Activated naive CD4-positive, alpha-beta T cell treated with anti-CD3 and anti-CD28 coated beads, Interleukin-2, amount 50 U/mL, for 16 hours (primary cell): ENCODE measurements around the gene TCFL5.

ENCODE experiments used
- DNase-seq: peaks from one replicate; pipeline ENCODE4 v3.0.0-alpha.2; 2020

TCFL5 gene

DNA sequence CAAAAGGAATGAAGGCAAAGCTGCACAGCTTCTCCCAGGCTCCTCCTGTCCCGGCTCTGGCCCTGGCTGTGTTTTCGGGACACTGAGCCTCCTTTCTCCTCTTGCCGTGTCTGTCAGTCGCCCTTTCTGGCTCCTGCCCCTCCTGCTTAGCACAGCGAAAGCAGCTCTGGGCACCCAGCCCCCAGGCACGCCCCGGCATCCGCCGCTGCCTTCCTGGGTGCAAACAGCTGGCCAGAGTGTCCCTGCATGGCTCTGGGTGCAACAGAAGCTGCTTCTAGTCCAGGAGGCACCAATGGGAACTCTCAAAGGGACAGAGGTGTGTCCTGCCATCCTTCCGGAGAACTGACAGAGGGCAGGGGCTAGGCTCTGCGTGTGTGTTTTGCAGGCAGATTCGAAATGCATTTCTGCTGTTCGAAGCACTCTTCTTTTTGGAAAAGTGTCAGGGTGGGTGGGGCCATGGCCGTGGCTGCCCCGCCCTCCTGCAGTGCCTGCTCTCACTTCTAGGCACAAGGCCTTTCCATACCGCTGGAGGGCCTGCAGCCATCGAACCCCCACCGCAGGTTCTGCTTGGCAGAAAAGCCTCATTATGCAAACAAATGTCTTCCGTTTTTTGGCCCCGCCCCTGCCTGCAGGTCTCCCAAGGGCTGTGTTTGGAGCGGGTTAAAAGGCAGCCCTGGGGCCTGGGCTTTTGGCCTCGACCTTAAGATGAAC is 29.3 kb downstream of the TCFL5 start:
- DNase-seq, result no peak

DNA sequence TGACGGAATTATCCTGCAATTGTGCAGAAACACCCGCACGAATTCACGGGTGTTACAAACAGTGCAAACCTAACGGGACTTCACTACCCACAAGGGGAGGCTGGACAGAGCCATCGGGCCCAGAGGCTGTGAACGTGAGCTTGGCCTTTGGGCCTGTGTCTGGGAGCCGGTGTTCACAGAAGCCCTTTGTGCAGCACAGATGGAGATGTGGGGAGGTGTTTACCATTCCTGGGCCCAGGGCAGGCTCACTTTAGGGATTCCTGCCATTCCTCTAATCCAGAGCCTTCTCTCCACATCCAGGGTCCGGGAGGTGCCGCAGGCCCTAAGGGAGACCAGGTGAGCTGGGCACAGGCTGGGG is 29.8 kb downstream of the TCFL5 start:
- DNase-seq, result no peak

DNA sequence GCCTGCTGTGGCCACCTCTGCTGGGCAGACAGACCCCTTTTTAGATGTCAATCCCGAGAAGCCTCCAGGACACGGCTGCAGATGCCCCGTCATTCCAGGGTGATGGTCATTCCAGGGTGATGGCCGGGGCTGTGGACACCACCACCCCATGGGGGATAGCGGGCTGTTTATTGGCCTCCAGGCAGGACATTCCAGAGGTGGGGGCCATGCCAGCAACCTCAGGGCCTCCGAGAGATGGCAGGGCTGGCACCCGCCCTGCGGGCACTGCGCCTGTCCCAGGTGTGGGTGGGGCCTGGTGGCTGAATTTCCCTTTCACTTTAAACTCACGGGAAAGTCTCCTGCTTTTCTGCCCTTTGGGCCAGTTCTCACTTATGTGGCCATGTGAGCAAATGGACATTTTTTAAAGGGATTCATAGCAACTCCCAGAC is 30.2 kb downstream of the TCFL5 start:
- no peak for DNase-seq

DNA sequence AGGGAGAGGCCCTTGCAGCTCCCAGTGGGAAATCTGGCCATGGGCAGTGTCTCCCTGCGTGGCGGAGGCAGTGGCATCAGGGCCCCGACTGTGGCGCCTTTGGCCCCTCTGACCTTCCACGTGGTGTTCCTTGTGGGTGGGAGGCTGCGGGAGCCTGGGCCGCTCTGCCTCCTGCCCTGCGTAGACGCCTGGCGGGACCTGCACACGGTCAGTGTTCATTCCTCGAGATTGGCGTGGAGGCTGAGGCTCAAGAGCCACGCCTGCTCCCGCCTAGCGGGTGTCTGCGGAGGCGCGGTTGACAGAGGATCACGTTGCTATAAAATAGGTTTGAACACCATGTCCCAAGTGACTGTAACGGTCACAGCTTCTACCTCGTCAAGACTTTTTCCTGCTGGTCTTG is 30.8 kb downstream of the TCFL5 start:
- no peak for DNase-seq

DNA sequence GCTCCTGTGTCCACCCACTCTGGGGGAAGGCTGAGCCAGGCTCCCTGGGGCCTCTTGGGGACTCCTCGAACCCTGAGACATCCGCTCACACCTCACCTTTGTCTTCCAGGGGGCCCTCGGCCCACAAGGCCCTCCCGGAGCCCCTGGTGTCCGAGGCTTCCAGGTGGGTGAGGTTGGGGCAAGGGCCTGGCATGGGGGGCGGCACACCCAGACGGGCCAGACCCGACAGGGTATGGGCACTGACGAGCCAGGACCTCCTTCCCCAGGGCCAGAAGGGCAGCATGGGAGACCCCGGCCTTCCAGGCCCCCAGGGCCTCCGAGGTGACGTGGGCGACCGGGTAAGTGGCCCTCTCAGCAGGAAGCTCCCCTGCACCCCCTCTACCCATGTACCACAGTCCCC is 31.4 kb downstream of the TCFL5 start:
- no peak for DNase-seq

DNA sequence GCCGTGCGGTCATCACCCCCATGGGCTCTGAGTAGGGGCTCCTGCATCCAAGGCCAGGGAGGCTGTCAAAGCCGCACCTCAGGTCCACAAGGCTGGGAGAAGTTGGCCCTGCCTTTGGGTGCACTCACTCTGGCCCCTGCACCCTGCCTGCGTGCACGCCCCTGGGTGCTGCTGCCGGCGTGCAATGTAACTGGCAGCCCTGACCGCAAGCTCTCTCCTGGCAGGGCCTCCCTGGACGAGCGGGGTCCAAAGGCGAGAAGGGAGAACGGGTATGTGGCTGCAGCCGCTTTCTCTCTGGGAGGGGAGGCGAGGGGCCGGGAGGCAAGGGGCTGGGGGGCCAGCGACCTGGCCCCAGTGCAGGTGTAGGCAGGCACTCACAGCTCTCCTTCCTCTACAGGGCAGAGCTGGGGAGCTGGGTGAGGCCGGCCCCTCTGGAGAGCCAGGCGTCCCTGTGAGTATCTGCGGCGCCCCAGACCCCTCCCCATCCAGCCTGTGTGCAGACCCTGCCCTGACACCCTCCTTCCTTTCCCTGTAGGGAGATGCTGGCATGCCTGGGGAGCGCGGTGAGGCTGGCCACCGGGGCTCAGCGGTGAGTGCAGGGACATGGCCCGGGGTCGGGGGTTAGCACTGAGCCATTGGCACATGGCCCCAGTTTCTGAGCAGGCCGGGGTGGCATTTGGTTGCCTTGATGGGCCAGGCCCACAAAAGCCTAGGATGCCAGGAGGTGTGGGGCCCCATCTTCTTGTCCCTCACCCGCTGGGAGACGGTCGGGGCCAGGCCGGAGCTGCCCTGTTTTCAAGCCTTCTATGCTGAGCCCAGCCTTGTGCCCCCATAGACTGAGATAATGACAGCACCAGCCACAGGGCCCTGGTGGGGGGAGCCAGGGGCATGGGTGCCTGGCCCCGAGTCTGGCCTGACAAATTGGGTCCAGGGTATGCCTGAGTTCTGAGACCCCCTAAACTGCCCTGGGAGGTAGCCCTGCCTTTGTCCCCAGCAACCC is 32.1 kb downstream of the TCFL5 start:
- no peak for DNase-seq

DNA sequence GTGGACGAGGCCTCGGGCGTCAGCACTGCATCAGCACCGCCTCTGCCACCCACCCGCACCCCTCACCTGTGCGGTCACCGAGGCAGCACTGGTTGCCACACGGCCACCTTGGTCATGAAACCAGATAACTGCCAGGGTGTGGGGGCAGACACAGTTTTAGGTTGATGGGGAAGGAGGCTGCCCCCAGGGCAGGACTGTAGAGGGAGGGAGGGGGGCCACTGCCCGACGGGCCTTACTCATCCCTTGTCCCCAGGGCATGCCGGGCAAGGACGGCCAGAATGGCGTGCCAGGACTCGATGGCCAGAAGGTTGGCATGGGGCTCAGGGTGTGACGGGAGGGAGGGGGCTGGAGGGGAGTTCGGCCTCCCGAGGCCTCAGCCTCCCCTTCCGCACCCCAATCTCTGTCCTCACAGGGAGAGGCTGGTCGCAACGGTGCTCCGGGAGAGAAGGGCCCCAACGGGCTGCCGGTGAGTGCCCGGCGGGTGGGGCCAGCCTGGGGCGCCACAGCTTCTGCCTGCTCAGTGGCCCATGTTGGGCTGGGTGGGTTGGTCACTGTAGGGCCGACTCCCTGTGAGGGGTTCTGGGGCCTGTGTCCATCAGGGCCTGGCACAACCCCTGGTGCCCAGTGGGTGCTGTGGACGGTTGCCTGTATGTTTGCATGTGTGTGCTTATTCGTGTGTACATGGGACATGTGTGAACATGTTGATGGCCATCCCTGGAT is 33.0 kb downstream of the TCFL5 start:
- DNase-seq, result no peak

DNA sequence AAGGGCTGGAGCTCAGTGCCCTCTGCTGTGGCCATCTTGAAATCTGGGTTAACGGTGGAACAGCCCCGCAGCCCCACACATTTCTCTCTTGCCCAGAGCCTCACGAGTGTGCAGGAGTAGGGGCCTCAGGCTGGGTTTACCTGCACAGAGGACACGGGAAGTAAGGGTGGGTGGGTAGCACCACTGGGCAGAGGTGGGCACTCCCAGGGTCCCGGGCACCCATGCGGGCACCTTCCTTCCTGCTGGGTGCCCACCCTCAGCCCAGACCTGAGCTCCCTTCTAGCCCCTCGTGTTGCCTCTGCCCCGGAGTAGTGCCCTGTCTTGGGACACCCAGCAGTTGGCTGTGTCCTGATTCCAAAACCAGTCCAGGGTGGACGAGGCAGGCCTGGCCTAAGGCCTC is 33.6 kb downstream of the TCFL5 start:
- no peak for DNase-seq

DNA sequence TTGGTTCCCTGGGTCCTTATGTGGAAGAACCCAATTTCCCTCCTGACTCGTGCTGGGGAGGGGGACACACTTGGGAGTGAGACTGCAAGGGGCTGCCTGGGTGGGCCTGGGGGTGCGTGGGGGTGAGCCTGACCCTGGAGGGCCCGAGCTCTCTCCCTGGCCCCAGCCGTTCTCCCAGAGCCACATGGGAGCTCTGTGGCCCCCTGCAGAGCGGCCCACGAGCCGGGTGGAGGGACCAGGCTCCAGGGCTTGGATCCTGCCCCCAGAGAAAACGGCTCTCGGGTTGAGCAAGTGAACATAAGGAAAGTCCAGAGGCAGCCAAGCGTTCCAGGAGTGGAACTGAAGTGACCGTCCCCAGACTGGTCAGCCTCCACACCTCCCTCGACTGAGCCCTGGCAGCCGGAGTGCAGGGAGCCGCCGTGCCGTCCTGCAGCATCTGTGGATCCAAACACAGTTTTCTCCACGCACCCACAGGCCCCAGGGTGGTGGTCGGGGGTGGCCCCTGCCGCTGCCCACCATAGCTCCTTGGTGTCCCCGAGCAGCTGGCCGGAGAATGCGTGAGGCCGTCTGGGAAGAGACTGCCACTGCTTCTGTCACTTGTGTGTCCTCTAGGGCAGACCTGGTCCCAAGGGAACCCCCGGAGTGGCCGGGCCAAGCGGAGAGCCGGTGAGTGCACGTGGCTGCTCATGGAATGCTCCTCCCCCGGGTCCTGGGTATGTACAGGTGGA is 34.1 kb downstream of the TCFL5 start:
- no peak for DNase-seq

DNA sequence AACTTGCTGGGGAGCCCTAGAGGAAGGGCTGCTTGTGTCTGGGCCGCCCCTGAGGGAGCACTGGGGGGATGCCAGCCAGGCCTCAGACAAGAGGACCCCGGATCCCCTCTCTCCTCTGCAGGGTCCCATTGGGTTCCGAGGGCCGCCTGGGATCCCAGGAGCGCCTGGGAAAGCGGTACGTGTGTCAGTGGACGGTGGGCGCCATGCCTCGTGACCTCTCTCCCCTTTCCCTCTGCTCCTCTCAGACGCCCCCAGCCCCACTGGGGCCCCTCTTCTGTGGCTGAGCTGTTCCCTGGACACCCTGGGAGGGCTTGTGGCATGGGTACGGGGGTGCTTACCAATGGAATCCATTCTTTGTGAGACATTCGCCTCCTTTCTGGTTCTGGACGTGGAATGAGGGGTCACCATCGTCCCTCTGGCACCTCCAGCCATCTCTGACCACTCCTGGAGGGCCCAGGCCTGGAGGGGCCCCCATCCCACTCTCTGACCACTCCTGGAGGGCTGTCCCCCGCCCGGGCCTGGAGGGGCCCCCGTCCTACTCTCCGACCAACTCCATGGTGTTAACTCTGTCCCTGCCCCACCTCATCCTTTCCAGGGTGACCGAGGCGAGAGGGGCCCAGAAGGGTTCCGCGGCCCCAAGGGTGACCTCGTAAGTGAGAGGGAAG is 34.8 kb downstream of the TCFL5 start:
- DNase-seq, result no peak

DNA sequence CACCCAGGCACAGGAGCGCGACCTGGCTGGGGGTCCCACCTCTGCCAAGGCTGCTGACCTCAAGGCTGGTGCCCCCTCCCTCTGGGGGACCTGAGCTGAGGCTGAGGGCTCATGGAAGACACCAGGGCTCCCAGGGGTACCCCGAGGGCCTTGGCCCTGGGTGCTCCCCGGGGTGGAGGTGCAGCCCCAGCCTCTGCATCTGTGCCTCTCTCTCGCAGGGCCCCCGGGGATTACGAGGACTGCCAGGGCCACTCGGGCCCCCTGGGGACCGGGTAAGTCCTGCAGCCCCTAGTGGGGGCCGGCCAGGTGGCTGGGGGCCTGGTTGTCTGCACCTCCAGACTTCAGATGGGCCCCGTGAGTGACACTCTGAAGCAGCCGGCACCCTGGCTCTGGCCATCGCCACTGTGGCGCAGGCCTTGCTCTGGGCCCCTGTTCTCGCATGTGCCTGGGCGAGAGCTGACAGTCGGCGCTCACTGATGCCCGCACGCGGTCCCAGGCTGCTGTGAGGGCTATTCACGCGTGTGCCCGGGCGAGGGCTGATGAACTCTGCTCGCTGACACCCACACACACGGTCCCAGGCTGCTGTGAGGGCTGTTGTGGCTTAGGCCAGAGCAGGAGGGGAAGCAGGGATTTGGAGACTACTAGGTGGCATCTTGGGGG is 35.5 kb downstream of the TCFL5 start:
- no peak for DNase-seq

DNA sequence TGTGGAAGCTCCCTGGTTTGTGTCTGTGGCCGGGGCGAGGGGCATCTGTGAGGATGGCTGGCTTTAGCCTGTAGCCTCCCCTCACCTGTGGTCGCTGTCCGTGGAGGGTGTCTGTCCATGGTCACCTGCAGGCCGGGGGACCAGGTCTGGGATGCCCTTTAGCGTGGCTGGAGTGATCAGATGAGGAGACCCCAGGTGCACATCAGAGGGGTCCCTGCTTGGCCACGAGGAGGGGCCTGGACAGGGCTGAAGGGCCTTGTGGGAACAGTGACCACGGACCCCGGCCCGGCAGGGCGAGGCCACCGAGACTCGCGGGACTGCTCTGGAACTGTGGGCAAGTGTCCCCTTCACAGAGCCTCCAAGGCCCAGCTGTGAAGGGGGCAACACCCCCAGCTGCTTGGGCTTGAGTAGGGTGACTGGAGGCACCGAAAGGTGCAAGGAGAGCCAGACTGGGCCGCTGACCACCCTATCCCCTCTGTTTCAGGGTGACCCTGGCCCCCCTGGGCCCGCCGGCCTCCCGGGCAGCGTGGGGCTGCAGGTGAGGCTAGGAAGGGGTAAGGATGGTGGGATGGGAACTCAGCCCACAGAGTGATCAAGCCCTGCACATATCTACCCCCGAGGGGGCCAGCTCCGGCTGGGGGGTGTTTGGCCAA is 36.2 kb downstream of the TCFL5 start:
- DNase-seq, result no peak

DNA sequence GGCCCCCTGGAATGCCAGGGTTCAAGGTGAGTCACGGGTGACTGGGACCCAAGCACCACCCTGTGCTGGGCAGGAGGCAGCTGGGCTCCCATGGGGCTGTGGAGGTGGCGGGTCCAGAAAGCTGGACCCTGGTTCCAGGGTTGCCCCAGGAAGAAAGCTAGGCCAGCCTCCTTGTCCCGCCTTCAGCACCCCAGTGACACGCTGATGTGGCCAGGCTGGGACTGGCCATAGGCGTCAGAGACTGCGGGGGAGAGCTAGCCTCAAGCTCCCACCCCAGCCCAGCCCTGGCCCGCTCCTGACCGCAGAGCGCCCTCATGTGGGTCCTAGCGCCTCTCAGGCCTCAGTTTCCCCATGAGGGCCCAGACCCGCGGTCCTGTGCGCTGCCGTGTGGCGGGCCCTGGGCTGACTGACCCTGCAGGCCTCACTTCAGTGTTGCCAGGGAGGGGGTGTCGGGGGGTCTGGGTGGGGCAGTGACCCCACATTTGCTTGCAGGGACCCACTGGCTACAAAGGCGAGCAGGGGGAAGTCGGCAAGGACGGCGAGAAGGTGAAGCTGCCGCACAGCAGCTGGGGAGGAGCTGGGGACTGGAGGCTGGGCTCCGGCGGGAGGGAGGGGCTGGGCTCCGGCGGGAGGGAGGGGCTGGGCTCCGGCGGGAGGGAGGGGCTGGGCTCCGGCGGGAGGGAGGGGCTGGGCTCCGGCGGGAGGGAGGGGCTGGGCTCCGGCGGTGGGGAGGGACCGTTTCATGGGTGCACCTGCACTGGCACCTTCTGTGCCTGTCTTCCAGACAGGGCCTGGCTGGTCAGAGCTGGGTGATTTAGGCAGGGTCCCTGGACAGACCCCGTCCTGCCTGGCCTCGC is 36.9 kb downstream of the TCFL5 start:
- peak; percentile 60 for DNase-seq

DNA sequence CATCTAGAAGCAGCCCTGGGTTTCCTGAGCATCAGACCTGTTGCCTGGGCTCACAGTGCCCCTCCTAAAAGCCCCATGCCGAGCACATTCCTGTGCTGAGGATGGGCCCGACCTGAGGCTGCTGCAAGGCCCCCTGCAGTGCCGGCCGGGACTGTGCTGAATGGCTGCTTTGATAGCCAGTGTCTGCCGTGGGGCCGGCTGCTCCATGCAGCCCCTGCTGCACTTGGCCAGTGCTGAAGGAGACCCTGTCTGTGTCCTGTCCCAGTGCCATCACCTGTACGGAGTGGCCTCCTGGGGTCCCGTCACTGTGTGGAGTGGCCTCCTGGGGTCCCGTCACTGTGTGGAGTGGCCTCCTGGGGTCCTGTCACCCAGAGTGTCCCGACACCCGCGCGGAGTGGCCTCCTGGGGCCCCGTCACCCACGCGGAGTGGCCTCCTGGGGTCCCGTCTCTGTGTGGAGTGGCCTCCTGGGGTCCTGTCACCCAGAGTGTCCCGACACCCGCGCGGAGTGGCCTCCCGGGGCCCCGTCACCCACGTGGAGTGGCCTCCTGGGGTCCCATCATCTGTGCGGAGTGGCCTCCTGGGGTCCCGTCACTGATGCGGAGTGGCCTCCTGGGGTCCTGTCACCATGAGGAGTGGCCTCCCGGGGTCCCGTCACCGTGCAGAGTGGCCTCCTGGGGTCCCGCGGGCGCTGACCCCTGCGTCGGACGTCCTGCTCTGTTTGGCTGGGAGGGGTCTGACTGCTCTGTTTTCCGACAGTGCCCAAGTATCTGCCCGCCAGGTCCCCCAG is 37.7 kb downstream of the TCFL5 start:
- no peak for DNase-seq

DNA sequence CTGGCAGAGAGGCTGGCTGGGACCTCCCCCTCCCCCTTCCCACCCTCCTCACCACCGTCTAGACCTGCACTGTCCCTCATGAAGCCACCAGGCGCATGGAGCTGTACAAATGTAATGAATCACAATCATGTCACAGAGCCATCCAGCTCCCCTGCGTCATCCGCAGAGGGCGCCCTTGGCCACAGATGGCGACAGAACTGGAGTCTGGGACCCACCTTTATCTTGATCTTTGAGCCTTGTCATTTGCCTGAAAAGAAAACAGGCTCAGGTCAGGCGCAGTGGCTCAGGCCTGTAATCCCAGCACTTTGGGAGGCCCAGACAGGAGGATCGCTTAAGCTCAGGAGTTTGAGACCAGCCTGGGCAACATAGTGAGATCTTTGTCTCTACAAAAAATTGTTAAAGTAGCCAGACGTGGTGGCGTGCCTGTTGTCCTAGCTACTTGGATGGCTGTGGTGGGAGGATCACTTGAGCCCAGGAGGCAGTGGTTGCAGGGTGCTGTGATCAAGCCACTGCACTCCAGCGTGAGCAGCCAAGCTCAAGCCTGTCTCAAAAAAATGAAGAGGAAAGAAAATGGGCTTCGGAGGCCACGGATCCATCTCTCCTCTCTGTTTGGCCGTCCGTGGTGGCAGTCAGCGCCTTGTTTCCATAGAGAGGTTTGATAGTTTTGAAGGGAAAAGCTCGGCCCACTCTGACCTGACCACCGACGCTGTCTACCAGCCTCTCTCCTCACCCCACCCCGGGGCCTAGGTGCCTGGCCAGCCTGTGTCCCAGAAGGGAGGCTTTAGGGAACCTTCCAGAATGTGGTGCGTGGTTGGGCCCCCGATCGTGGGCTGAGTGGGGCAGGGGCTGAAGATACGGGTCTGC is 38.6 kb downstream of the TCFL5 start:
- DNase-seq, result peak; percentile 38

DNA sequence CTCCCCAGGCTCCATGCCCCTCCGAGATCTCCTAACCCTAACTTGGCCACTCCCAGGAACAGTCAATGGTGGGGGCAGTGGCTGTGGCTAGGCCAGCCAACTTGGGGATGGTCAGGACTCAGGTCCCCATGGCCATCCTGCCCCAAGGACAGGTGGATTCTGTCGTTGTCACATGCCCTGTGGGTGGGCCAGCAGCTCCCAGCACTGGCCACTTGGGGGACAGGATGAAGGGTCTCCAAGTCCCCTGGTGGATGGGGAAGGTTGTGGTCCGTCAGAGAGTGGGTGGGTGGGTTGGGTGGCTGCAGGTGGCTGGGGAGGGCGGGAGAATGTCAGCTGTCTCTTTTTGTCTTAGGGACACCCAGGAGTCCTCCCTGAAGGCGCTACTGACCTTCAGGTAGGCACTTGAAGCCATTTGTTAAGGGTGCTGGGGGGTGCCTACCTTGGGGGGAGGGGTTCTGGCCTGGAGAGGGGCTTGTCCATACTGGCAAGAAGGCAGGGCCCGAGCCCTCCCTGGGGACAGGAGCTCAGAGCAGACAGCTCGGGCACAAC is 39.3 kb downstream of the TCFL5 start:
- DNase-seq, result no peak

DNA sequence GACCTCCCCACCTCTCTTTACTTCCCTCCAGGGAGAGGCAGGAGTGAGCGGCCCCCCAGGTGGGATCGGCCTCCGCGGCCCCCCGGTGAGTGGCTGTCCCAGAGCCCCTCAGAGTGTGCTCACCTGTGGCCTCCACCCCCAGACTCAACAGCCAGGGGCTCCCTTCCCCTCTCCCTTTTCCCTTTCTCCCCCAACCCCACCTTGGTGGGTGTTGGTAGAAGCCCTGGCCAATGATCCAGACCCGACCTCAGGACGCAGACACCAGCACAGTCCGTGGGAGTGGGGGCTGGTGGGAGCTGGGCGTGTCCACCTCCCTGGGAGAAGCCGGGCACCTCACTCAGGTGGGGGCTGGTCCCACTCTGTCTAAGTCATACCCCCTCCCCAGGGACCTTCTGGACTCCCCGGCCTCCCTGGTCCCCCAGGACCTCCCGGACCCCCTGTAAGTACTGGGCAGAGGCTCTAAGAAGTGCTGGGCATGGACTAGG is 39.9 kb downstream of the TCFL5 start:
- no peak for DNase-seq
